Placental epithelial cell (primary cell): Measurements from ENCODE around the gene POMGNT2. TPM values are rescaled to one million over a fixed set of nuclear protein-coding genes. Genes with fewer than 3 reads are reported as not detected.

Source experiments
- total RNA-seq: library from RNA; depleted of rRNA; stranded (reverse); fragments of >200 nt; gene quantifications from 2 replicates; pipeline ENCODE4 v1.2.3, GENCODE V29; 2012

Gene POMGNT2
- 3.1 and 4.6 TPM in 2 replicates for total RNA-seq

DNA sequence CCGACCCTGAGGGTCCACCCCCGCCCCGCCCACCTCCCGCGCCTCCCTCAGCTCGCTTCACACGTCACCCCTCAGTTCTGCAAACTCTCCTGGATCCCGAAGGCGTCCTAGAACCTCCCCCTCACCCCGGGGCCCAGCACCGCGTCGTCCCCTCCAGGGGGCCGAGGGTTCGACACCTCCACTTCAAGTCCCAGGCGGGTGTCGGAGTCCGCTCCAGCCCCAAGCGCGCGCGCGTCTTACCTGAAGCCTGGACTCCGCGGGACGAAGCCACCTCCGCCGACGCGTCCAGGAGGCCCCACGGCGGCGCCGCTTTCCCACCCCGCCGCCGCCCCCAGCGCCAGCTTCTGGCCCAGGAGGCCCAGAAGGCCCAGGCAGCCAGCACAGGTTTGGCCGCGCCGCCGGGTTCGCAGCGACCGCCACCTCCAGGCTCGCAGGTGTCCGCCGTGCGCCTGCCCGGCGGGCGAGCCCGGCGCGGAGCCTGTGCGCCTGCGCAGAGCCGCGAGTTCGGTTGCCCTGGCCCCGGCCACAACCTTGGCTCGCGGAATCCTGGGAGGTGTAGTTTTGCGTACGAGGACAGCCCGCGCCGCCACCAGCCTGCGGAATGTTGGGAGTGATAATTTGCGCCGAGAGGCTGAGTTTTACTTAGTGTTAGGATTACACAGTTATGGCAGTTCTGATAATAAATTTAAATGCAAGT lies at the start of gene POMGNT2:
TSS of gene POMGNT2 (minus strand) at position 484 of the 697 bp plus-strand sequence. CDS start 24,648 bp downstream, outside the sequence.

Other genes with a start within 250 kb of the POMGNT2 start
- not detected in 2 replicates for gene CYP8B1, start 230.2 kb downstream of the POMGNT2 start, total RNA-seq
- gene ZNF662, start 199.9 kb downstream of the POMGNT2 start, total RNA-seq = 17.1 and 19.6 TPM in 2 replicates
- 23.2 and 24.3 TPM in 2 replicates for gene GASK1A, start 126.8 kb downstream of the POMGNT2 start, total RNA-seq
- 9.8 and 10.4 TPM in 2 replicates for gene SNRK, start 180.5 kb upstream of the POMGNT2 start, total RNA-seq